Activated CD4-positive, alpha-beta T cell treated with anti-CD3 and anti-CD28 coated beads for 36 hours (primary cell): Measurements from ENCODE around the gene VPS16. TPM values are rescaled to one million over a fixed set of nuclear protein-coding genes. Genes with fewer than 3 reads are reported as not detected.

Experiments
- ATAC-seq: fragments of 200-7000 bp; cut with Tn5 transposase; one replicate; pipeline ENCODE4 v1.10.0; 2021; ENCODE audit warnings: mild to moderate bottlenecking, moderate library complexity
- CTCF ChIA-PET: fragments of 350-600 bp; sonication (Branson Sonifier 250); formaldehyde crosslinking; loops from one replicate; lab custom pipeline; 2021; ENCODE audit warnings: antibody characterized with exemption; lab: Charles Lee
- POLR2A ChIA-PET: fragments of 350-600 bp; sonication (Branson Sonifier 250); formaldehyde crosslinking; loops from one replicate; lab custom pipeline; 2021; ENCODE audit warnings: antibody characterized with exemption, inconsistent platforms; lab: Charles Lee
- DNase-seq: peaks from one replicate; pipeline ENCODE4 v3.0.0-alpha.2; 2020
- H3K27ac Mint-ChIP-seq: one replicate; pipeline ENCODE4 v1.8.0; 2021; ENCODE audit warnings: mixed read lengths
- H3K27me3 Mint-ChIP-seq: one replicate; pipeline ENCODE4 v1.8.0; 2021; ENCODE audit warnings: mixed read lengths
- H3K36me3 Mint-ChIP-seq: one replicate; pipeline ENCODE4 v1.8.0; 2021; ENCODE audit warnings: low read depth, mixed read lengths
- H3K4me1 Mint-ChIP-seq: one replicate; pipeline ENCODE4 v1.8.0; 2021; ENCODE audit warnings: mixed read lengths
- H3K4me3 Mint-ChIP-seq: one replicate; pipeline ENCODE4 v1.8.0; 2021; ENCODE audit warnings: mild to moderate bottlenecking, moderate library complexity, mixed read lengths
- H3K9me3 Mint-ChIP-seq: one replicate; pipeline ENCODE4 v1.8.0; 2021; ENCODE audit warnings: low read depth, mixed read lengths
- intact Hi-C, 2 experiments: fragments of 100-400 bp; cut with DNase I in 1 of 2; cut with micrococcal nuclease in 1 of 2; formaldehyde crosslinking; loops; one replicate each; pipeline versions ENCODE4 v1.14.2 to v1.15.1; 2022 to 2024; cut with DNase I, micrococcal nuclease
- total RNA-seq, 2 experiments: library from RNA; stranded (reverse); gene quantifications; one replicate each; pipeline ENCODE4 v1.2.3, GENCODE V29; 2021

Gene VPS16
- total RNA-seq, 2 experiments from 2014 or later, result 32.3 to 47.6 TPM

DNA sequence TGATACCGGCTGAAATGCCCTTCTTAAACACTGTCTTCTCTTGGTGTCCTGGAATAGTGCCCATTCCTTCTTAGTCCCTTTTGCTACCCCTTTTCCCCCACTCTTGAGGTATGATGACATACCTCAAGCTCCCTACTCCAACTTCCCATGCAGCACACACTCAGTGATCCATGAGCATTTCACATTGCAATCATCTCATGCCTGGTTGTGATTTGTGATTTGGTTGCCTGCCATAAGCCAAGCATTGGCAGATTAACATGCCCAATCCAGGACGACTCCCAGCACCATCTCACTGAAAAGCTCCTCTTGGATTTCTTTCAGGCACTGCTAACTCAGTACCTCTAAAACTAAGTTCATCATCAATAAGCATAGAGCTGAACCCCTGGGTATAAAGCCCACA is 18.0 kb downstream of the VPS16 start:
- no peak for DNase-seq
- POLR2A ChIA-PET, result interaction anchor here (0.6 kb wide), 1 partner anchor 67 kb away, joined by 3 read pairs; no protein-coding TSS in a partner anchor
- CTCF ChIA-PET, result interaction anchor here (1.0 to 1.1 kb wide), 2 partner anchors 10 to 18 kb away, joined by 3 to 4 read pairs; partner anchors contain the start of genes PCED1A and VPS16
- Mint-ChIP-seq H3K4me1 (peaks cover 3% of the 10 kb centered on the region), H3K9me3 (no peaks in the 10 kb centered on the region), H3K27me3 (no peaks in the 10 kb centered on the region), H3K27ac (no peak overlapping the region), H3K4me3 (no peak overlapping the region), H3K36me3 (peaks cover 3% of the 10 kb centered on the region)
- intact Hi-C loops, result no loop called here
- ATAC-seq, result no peak

DNA sequence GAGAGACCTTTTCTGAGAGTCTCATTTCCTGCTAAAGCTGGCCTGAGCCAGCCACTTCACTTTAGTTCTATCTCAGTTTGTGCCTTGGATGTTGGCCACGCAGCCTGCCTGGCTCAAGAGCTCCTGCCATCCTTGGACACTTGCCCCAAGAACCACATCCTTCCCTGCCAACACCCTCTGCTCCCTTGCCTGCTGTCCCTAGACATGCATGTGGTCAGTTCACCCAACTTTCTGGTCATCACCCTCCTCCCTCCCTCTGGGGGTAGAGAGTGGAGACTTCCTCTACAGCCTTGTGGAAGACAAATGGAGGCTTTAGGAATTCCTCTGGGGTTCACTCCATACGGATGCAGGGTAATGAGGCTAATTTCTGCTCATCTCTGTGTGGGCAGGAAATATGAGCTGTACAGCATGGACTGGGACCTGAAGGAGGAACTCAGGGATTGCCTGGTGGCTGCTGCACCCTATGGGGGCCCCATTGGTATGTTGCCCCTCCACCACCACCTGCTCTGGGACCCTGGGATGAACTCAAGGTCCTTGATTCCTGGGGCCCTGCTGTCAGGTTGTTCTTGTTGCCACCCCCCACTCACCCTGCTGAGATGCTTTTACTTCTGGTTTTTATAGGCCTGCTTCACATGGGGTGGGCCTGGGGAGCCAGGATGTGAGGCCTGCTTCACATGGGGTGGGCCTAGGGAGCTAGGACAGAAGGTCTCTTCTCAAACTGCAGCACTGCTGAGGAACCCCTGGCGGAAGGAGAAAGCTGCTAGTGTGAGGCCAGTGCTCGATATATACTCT is 19.0 kb downstream of the VPS16 start:
- Mint-ChIP-seq H3K9me3 (no peaks in the 10 kb centered on the region), H3K4me3 (no peak overlapping the region), H3K4me1 (peaks cover 3% of the 10 kb centered on the region), H3K36me3 (peaks cover 5% of the 10 kb centered on the region), H3K27ac (no peak overlapping the region), H3K27me3 (no peaks in the 10 kb centered on the region)
- no peak for ATAC-seq
- CTCF ChIA-PET, result interaction anchor here (1.0 kb wide), 1 partner anchor 11 kb away, joined by 4 read pairs; no protein-coding TSS in a partner anchor
- POLR2A ChIA-PET, result no interaction called here
- no peak for DNase-seq
- intact Hi-C loops, result no loop called here

DNA sequence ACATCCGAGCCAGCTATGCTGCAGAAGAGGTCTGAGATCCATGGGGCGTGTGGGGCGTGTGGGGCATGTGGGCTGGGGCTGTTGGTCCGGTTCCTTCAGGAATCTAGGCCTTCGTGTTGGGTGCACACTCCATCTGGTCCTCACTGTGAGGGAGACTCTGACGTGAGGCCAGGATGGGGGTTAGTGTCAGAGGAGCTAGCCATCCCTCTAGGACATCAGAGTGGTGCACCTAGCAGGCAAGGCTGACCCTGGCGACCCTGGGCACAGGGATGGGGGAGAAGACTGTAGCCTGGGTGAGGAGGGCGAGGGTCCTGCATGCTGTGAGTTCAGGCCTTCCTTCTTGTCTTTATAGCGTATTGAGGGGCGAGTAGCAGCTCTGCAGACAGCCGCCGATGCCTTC is 24.1 kb downstream of the VPS16 start:
- ChIA-PET CTCF (interaction anchor here (0.7 to 1.5 kb wide), 5 partner anchors 9 to 189 kb away, joined by 3 to 6 read pairs (median 4); no protein-coding TSS in a partner anchor), POLR2A (interaction anchor here (0.6 kb wide), 1 partner anchor 14 kb away, joined by 3 read pairs; no protein-coding TSS in a partner anchor)
- Mint-ChIP-seq H3K4me1 (peaks cover 21% of the 10 kb centered on the region), H3K4me3 (no peak overlapping the region), H3K9me3 (no peaks in the 10 kb centered on the region), H3K27me3 (no peaks in the 10 kb centered on the region), H3K27ac (no peak overlapping the region), H3K36me3 (peaks cover 9% of the 10 kb centered on the region)
- intact Hi-C loops, result no loop called here
- DNase-seq, result no peak
- ATAC-seq, result no peak

DNA sequence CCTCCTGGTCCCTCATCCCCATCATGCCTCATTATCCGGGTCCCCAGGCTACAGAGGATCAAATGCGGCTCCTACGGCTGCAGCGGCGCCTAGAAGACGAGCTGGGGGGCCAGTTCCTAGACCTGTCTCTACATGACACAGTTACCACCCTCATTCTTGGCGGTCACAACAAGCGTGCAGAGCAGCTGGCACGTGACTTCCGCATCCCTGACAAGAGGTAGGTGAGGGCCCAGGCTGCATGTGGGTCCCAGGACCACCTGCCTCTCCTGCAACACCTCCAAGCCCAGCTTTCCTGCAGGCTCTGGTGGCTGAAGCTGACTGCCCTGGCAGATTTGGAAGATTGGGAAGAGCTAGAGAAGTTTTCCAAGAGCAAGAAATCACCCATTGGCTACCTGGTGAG is 24.6 kb downstream of the VPS16 start:
- ChIA-PET CTCF (interaction anchor here (0.6 to 1.5 kb wide), 7 partner anchors 10 to 188 kb away, joined by 3 to 6 read pairs (median 3); no protein-coding TSS in a partner anchor), POLR2A (interaction anchor here (0.6 kb wide), 1 partner anchor 14 kb away, joined by 3 read pairs; no protein-coding TSS in a partner anchor)
- ATAC-seq (no peak), DNase-seq (no peak)
- Mint-ChIP-seq H3K4me1 (peaks cover 21% of the 10 kb centered on the region), H3K9me3 (no peaks in the 10 kb centered on the region), H3K27me3 (no peaks in the 10 kb centered on the region), H3K27ac (peak overlapping the region; percentile 11), H3K4me3 (no peak overlapping the region), H3K36me3 (peaks cover 9% of the 10 kb centered on the region)
- intact Hi-C loops, result no loop called here

DNA sequence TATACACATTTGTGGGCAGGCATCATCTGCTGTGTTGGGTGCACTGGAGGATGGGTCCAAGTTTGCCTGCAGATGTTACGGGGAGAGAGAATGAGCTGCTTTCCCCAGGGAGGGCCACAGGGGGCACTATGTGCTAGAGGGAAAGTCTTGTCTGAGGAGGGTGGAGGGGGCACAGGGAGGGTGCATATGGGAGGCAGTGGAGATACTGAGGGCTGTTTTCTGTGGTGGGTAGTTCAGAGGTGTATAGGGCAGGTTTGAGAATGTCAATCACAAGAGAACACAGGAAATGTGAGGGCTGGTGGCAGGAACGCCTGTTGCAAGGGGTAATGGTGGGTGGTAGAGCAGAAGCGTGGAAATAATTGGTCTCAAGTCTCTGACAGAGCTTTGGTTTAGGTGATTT is 25.1 kb downstream of the VPS16 start:
- Mint-ChIP-seq H3K36me3 (peaks cover 9% of the 10 kb centered on the region), H3K9me3 (no peaks in the 10 kb centered on the region), H3K4me3 (no peak overlapping the region), H3K27ac (no peak overlapping the region), H3K4me1 (peaks cover 25% of the 10 kb centered on the region), H3K27me3 (no peaks in the 10 kb centered on the region)
- POLR2A ChIA-PET, result no interaction called here
- intact Hi-C loops, result no loop called here
- CTCF ChIA-PET, result interaction anchor here (0.6 to 1.5 kb wide), 9 partner anchors 10 to 195 kb away, joined by 3 to 6 read pairs (median 4); no protein-coding TSS in a partner anchor
- ATAC-seq (peak; percentile 67), DNase-seq (peak; percentile 32)

DNA sequence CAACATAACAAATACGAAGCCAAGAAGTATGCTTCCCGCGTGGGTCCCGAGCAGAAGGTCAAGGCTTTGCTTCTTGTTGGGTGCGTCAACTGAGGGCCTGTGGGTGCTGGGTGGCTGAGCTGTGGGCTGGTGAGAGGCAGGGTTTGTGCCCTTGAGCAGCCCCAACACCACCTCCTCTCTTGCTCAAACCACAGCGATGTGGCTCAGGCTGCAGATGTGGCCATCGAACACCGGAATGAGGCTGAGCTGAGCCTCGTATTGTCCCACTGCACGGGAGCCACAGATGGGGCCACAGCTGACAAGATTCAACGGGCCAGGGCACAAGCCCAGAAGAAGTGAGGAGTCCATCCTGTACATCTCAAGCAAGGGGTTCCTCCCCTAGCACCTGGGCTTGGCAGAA is 25.7 kb downstream of the VPS16 start:
- ATAC-seq (no peak), DNase-seq (no peak)
- H3K4me1 Mint-ChIP-seq, result peaks cover 31% of the 10 kb centered on the region
- ChIA-PET CTCF (interaction anchor here (0.6 to 1.0 kb wide), 2 partner anchors 177 to 195 kb away, joined by 4 read pairs; no protein-coding TSS in a partner anchor), POLR2A (no interaction called here)
- H3K27ac Mint-ChIP-seq, result no peak overlapping the region
- no peak overlapping the region for H3K4me3 Mint-ChIP-seq
- no peaks in the 10 kb centered on the region for H3K9me3 Mint-ChIP-seq
- peaks cover 6% of the 10 kb centered on the region for H3K36me3 Mint-ChIP-seq
- no peaks in the 10 kb centered on the region for H3K27me3 Mint-ChIP-seq
- intact Hi-C loops, result no loop called here

DNA sequence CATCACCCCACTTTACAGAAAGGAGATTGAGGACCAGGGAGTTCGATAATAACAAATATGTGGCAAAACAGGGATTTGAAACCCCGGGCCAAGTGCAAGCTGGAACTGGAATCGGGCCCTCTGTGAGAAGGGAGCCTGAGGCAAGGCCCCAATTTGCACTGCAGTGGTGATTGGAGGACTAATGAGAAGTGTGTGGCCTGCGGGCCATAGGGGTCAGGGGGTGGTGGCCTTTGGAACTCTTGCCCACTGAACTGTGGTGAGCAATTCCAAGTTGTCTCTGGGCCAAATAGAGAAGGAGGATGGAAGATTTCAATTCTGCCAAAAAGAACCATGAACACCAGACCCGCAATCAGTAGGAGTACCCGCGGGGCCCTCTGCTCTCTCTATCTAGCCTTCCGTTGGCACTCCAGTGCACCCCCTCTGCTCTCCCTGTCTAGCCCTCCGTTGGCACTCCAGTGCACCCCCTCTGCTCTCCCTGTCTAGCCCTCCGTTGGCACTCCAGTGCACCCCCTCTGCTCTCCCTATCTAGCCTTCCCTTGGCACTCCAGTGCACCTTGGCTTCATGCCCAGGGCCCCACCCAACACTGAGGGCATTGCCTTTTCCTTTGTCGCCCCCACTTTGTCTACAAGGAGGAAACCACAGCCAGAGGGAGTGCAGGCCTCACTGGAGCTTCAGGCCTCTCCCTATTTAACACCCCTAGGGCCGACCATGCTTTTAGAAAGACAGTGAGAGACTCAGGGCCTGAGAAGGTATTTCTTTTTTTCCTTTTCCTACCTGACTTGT is 26.7 kb downstream of the VPS16 start:
- no peaks in the 10 kb centered on the region for H3K9me3 Mint-ChIP-seq
- ATAC-seq, result no peak
- ChIA-PET POLR2A (interaction anchor here (0.7 kb wide), 1 partner anchor 290 kb away, joined by 3 read pairs; no protein-coding TSS in a partner anchor), CTCF (interaction anchor here (0.9 to 1.0 kb wide), 2 partner anchors 70 to 134 kb away, joined by 4 read pairs; no protein-coding TSS in a partner anchor)
- H3K4me3 Mint-ChIP-seq, result no peak overlapping the region
- H3K36me3 Mint-ChIP-seq, result peaks cover 6% of the 10 kb centered on the region
- H3K27ac Mint-ChIP-seq, result no peak overlapping the region
- H3K27me3 Mint-ChIP-seq, result no peaks in the 10 kb centered on the region
- H3K4me1 Mint-ChIP-seq, result peaks cover 36% of the 10 kb centered on the region
- intact Hi-C loops, result no loop called here
- no peak for DNase-seq

DNA sequence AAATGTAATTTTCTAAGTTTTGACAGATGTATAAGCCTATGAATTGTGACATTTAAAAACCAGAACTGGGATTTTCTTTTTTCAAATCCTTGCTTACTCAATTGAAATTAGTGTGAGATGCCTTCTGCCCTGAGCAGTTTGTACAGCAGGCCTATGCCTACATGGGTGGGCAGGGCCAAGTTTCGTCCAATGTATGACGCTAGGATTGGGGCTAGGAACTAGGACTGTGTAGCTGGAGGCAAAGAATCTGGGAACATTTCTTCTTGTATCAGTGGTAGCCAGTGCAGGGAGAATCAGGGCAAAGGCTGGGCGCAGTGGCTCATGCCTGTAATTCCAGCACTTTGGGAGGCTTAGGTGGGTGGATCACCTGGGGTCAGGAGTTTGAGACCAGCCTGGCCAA is 28.8 kb downstream of the VPS16 start:
- DNase-seq, result no peak
- no peak for ATAC-seq
- no peaks in the 10 kb centered on the region for H3K27me3 Mint-ChIP-seq
- no peak overlapping the region for H3K4me3 Mint-ChIP-seq
- no peak overlapping the region for H3K27ac Mint-ChIP-seq
- peaks cover 37% of the 10 kb centered on the region for H3K4me1 Mint-ChIP-seq
- POLR2A ChIA-PET, result no interaction called here
- peaks cover 9% of the 10 kb centered on the region for H3K36me3 Mint-ChIP-seq
- H3K9me3 Mint-ChIP-seq, result no peaks in the 10 kb centered on the region
- CTCF ChIA-PET, result interaction anchor here (0.9 kb wide), 1 partner anchor 15 kb away, joined by 4 read pairs; no protein-coding TSS in a partner anchor
- intact Hi-C loops, result no loop called here

DNA sequence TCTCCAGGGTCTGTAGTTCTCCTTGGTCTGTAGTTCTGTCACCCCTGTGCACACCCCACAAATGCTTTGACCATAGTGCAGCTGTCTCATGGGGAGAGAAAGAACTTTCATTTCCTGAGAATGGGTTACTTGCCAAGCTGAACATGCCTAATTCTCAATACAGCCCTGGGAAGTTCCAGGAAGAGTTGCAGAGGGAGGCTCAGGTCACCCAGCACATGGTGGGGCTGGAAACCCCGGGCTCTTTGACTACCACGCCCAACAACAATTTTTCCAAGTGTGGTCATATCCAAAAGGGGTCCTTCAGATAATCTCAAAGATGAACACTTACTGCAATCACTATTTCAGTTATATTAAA is 30.5 kb downstream of the VPS16 start:
- Mint-ChIP-seq H3K27me3 (no peaks in the 10 kb centered on the region), H3K4me3 (no peak overlapping the region), H3K4me1 (peaks cover 45% of the 10 kb centered on the region), H3K27ac (peak overlapping the region; percentile 63), H3K36me3 (peaks cover 18% of the 10 kb centered on the region), H3K9me3 (no peaks in the 10 kb centered on the region)
- no peak for ATAC-seq
- intact Hi-C loops, result loop anchor here in 1 of 2 experiments (5.0 kb wide), 3 partner anchors 119 to 896 kb away; partner anchors contain the start of genes ADISSP and DDRGK1
- CTCF ChIA-PET, result interaction anchor here (0.6 to 1.2 kb wide), 3 partner anchors 115 to 343 kb away, joined by 3 read pairs; no protein-coding TSS in a partner anchor
- POLR2A ChIA-PET, result no interaction called here
- DNase-seq, result no peak

DNA sequence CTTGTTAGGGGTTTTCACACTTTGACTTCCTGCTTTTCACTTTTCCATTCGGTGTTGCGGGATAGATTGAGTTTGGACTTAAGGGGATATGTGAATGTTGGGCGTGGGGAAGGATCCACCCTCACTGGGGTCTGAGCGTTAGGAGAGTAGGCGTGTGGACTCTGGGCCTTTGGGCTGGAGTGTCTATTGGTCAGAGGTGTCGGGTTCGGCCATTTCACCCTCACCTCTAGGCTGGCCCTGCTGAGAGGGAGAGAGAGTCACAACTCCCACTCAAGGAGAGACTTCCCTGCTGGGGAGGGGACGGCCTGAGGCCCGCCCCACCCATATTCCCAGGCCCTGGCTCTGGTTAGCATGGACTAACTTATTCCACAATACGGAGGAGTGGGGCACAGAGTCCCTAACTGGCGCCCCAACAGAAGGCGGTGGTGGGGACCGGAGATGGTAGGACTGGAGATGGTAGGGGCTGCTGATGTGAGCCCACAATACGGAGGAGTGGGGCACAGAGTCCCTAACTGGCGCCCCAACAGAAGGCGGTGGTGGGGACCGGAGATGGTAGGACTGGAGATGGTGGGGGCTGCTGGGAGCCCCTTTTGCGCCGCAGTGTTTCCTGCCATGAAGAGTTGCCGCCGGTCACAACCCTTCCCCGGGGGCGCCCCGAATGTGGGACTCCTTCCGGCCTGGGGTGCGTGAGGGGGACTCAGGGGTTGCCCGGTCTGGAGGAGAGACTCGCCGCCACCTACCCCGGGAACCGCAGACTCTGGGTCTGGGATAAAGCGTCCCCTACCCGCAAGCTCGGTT is 31.3 kb downstream of the VPS16 start:
- peaks cover 50% of the 10 kb centered on the region for H3K4me1 Mint-ChIP-seq
- DNase-seq (no peak), ATAC-seq (peak; percentile 7)
- CTCF ChIA-PET, result interaction anchor here (1.2 kb wide), 1 partner anchor 114 kb away, joined by 3 read pairs; no protein-coding TSS in a partner anchor
- peak overlapping the region; percentile 84 for H3K4me3 Mint-ChIP-seq
- no peaks in the 10 kb centered on the region for H3K27me3 Mint-ChIP-seq
- H3K9me3 Mint-ChIP-seq, result no peaks in the 10 kb centered on the region
- POLR2A ChIA-PET, result interaction anchor here (0.8 to 1.1 kb wide), 2 partner anchors 139 to 184 kb away, joined by 3 to 5 read pairs; no protein-coding TSS in a partner anchor
- H3K27ac Mint-ChIP-seq, result peak overlapping the region; percentile 95
- intact Hi-C loops, result loop anchor here (2.0 to 5.0 kb wide), 8 partner anchors 31 to 895 kb away; partner anchors contain the start of genes ADISSP (in 1 of the 2), DDRGK1 (in 1 of the 2), FASTKD5 (in 1 of the 2) and MRPS26 (in 1 of the 2)
- H3K36me3 Mint-ChIP-seq, result peaks cover 23% of the 10 kb centered on the region
